H1 (cell line): ENCODE measurements around the gene CXCL6.

Source experiments
- ASH2L ChIP-seq: fragments of 200-600, 300-600 bp; sonication (generic); IDR thresholded peaks from one replicate; pipeline ENCODE4 v1.7.1; 2017; ENCODE audit warnings: low read length
- CEBPB ChIP-seq: IDR thresholded peaks from 2 replicates; pipeline ENCODE4 v1.6.1; 2012; ENCODE audit warnings: low read depth, low read length
- EGR1 ChIP-seq: IDR thresholded peaks from 2 replicates; pipeline ENCODE4 v1.6.1; 2011; ENCODE audit warnings: low read depth, low read length, borderline replicate concordance
- EZH2 ChIP-seq: fragments of 200-600 bp; sonication (generic); IDR thresholded peaks from 2 replicates; pipeline ENCODE4 v1.7.1; 2012; ENCODE audit warnings: low read depth, mild to moderate bottlenecking, moderate library complexity, low read length, inconsistent platforms; ENCODE audit not compliant: severe bottlenecking
- MAFK ChIP-seq: IDR thresholded peaks from 2 replicates; pipeline ENCODE4 v1.6.1; 2012; ENCODE audit warnings: low read depth, mild to moderate bottlenecking, improper control_type of control experiment, low read length
- POLR2A ChIP-seq, 2 experiments: IDR thresholded peaks; 1 replicate in 1 of 2; 2 replicates in 1 of 2; pipeline ENCODE4 v1.6.1; 2011; ENCODE audit warnings: low read depth in 2 of 2, low read length in 2 of 2, mild to moderate bottlenecking in 2 of 2; ENCODE audit errors: control extremely low read depth in 1 of 2
- RAD21 ChIP-seq, 2 experiments: IDR thresholded peaks in 1 of 2; conservative IDR thresholded peaks in 1 of 2; 2 replicates each; pipeline ENCODE4 v1.6.1; 2011; ENCODE audit warnings: low read depth in 2 of 2, low read length in 2 of 2, improper control_type of control experiment in 1 of 2, inconsistent platforms in 1 of 2, mild to moderate bottlenecking in 1 of 2, moderate library complexity in 1 of 2
- SP1 ChIP-seq: IDR thresholded peaks from 2 replicates; pipeline ENCODE4 v1.6.1; 2011; ENCODE audit warnings: low read depth, low read length
- SUZ12 ChIP-seq: fragments of 200-600 bp; sonication (generic); IDR thresholded peaks from 2 replicates; pipeline ENCODE4 v1.6.1; 2012; ENCODE audit warnings: mild to moderate bottlenecking, inconsistent platforms, low read length, moderate library complexity, mixed read lengths
- TF ChIP-seq, protein P1 (sequence below), 3 experiments: IDR thresholded peaks; 1 replicate in 2 of 3; 2 replicates in 1 of 3; pipeline versions ENCODE4 v1.5.1 to v1.6.1; 2011; ENCODE audit warnings: low read length in 3 of 3, mild to moderate bottlenecking in 3 of 3, inconsistent platforms in 2 of 3, low read depth in 1 of 3, moderate library complexity in 1 of 3; ENCODE audit not compliant: insufficient read depth in 1 of 3; ENCODE audit errors: control extremely low read depth in 1 of 3
- TF ChIP-seq, protein P2 (sequence below): IDR thresholded peaks from 2 replicates; pipeline ENCODE4 v1.6.1; 2012; ENCODE audit warnings: inconsistent platforms

GRCh38 chr4:73815145-73815544, 21.3 kb upstream of the CXCL6 start:
- no peak for TF ChIP-seq SUZ12
- TF ChIP-seq ASH2L, result no peak
- TF ChIP-seq RAD21 (IDR thresholded peaks at IDR 0.05 in 1 of 2, conservative IDR thresholded peaks at IDR 0.05 in 1 of 2; ENCODE audit: low read depth in 2 of 2, low read length in 2 of 2), result no peak
- TF ChIP-seq MAFK, result no peak
- TF ChIP-seq, protein P1, sequence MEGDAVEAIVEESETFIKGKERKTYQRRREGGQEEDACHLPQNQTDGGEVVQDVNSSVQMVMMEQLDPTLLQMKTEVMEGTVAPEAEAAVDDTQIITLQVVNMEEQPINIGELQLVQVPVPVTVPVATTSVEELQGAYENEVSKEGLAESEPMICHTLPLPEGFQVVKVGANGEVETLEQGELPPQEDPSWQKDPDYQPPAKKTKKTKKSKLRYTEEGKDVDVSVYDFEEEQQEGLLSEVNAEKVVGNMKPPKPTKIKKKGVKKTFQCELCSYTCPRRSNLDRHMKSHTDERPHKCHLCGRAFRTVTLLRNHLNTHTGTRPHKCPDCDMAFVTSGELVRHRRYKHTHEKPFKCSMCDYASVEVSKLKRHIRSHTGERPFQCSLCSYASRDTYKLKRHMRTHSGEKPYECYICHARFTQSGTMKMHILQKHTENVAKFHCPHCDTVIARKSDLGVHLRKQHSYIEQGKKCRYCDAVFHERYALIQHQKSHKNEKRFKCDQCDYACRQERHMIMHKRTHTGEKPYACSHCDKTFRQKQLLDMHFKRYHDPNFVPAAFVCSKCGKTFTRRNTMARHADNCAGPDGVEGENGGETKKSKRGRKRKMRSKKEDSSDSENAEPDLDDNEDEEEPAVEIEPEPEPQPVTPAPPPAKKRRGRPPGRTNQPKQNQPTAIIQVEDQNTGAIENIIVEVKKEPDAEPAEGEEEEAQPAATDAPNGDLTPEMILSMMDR (IDR thresholded peaks at IDR 0.05; ENCODE audit: control extremely low read depth in 1 of 3, insufficient read depth in 1 of 3, low read depth in 1 of 3, low read length in 3 of 3), result no peak
- TF ChIP-seq POLR2A (IDR thresholded peaks at IDR 0.05; ENCODE audit: control extremely low read depth in 1 of 2, low read depth in 2 of 2, low read length in 2 of 2), result no peak
- no peak for TF ChIP-seq CEBPB
- TF ChIP-seq, protein P2, sequence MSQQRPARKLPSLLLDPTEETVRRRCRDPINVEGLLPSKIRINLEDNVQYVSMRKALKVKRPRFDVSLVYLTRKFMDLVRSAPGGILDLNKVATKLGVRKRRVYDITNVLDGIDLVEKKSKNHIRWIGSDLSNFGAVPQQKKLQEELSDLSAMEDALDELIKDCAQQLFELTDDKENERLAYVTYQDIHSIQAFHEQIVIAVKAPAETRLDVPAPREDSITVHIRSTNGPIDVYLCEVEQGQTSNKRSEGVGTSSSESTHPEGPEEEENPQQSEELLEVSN, result no peak
- TF ChIP-seq SP1, result no peak
- no peak for TF ChIP-seq EGR1
- TF ChIP-seq EZH2, result no peak
